Parathyroid adenoma (tissue), 2 donors: Measurements from ENCODE around the gene CD81.
A peak's percentile ranks its signal among the peaks of the same experiment; 100 is the strongest.

Experiments
- H2AFZ ChIP-seq: fragments of 300-600 bp; sonication (generic); one replicate; pipeline ENCODE4 v1.7.0; 2017; ENCODE audit warnings: antibody characterized with exemption, mild to moderate bottlenecking
- H3K27ac ChIP-seq: fragments of 300-600 bp; sonication (generic); one replicate; pipeline ENCODE4 v1.7.0; 2017
- H3K27me3 ChIP-seq: fragments of 300-600 bp; sonication (generic); one replicate; pipeline ENCODE4 v1.7.0; 2017; ENCODE audit warnings: low read length; ENCODE audit not compliant: control insufficient read depth, insufficient read depth
- H3K36me3 ChIP-seq: fragments of 300-600 bp; sonication (generic); one replicate; pipeline ENCODE4 v1.7.0; 2017; ENCODE audit warnings: low read length; ENCODE audit not compliant: control insufficient read depth, insufficient read depth
- H3K4me1 ChIP-seq: fragments of 300-600 bp; sonication (generic); one replicate; pipeline ENCODE4 v1.7.0; 2017; ENCODE audit warnings: control low read depth
- H3K4me2 ChIP-seq: fragments of 300-600 bp; sonication (generic); one replicate; pipeline ENCODE4 v1.7.0; 2017; ENCODE audit warnings: low read length
- H3K4me3 ChIP-seq: fragments of 300-600 bp; sonication (generic); one replicate; pipeline ENCODE4 v1.7.0; 2017; ENCODE audit warnings: low read depth, low read length
- H3K79me2 ChIP-seq: fragments of 300-600 bp; sonication (generic); one replicate; pipeline ENCODE4 v1.7.0; 2017; ENCODE audit warnings: control low read depth
- H3K9ac ChIP-seq: fragments of 300-600 bp; sonication (generic); one replicate; pipeline ENCODE4 v1.7.0; 2017; ENCODE audit warnings: mild to moderate bottlenecking
- H3K9me3 ChIP-seq: fragments of 300-600 bp; sonication (generic); one replicate; pipeline ENCODE4 v1.7.0; 2017; ENCODE audit warnings: low read length; ENCODE audit not compliant: control insufficient read depth
- TF ChIP-seq, protein P1 (sequence below): fragments of 300-600 bp; sonication (generic); IDR thresholded peaks from one replicate; pipeline ENCODE4 v1.7.0; 2017; ENCODE audit warnings: antibody characterized with exemption, mild to moderate bottlenecking
- donor health status: primary hyperparathyroidism.

CD81 gene

DNA sequence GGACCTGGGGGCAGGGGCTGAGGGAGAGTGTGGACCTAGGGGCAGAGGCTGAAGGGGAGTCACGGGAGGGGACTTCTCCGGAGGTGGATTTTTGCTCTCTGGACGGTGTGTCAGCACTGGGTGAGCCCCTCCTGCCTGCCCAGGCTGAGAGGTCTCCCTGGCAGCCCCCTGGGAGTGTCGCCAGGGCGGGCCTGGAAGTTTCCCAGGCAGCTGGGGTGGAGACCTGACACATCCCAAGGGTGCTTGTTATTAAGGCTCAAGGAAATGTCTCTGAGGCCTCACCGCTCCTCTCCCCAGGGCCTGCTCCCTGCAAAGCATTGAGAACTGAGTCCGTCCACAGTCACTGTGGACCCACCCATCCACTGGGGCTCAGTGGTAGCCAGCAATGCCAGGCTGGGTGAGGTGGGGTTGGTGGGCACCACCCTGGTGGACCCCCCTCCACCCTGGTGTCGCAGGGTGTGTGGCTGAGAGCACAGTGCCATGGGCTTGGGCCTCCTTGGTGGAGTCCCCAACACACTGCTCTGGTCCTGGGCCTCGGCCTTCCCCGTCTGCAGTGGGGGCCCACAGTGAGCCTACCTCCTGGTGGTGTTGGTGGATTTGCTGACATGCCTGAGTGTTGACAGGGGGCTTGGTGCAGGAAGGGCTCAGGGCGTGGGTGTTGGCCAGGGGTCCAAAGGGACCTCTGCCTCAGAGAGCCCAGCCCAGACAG lies 2.5 kb downstream of the CD81 start:
- Histone ChIP-seq H3K4me3 (no peak overlapping the region), H3K27me3 (no peaks in the 10 kb centered on the region), H2AFZ (no peak overlapping the region), H3K4me2 (no peak overlapping the region), H3K4me1 (no peaks in the 10 kb centered on the region), H3K9me3 (no peaks in the 10 kb centered on the region), H3K79me2 (peaks cover 11% of the 10 kb centered on the region), H3K27ac (peak overlapping the region; percentile 51), H3K36me3 (no peaks in the 10 kb centered on the region), H3K9ac (no peak overlapping the region)
- TF ChIP-seq, protein P1, sequence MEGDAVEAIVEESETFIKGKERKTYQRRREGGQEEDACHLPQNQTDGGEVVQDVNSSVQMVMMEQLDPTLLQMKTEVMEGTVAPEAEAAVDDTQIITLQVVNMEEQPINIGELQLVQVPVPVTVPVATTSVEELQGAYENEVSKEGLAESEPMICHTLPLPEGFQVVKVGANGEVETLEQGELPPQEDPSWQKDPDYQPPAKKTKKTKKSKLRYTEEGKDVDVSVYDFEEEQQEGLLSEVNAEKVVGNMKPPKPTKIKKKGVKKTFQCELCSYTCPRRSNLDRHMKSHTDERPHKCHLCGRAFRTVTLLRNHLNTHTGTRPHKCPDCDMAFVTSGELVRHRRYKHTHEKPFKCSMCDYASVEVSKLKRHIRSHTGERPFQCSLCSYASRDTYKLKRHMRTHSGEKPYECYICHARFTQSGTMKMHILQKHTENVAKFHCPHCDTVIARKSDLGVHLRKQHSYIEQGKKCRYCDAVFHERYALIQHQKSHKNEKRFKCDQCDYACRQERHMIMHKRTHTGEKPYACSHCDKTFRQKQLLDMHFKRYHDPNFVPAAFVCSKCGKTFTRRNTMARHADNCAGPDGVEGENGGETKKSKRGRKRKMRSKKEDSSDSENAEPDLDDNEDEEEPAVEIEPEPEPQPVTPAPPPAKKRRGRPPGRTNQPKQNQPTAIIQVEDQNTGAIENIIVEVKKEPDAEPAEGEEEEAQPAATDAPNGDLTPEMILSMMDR = no peak

- H3K4me3 ChIP-seq = no peak overlapping the region
- no peaks in the 10 kb centered on the region for H3K36me3 ChIP-seq
- H3K27ac ChIP-seq = peak overlapping the region; percentile 60
These were observed 3.3 kb downstream of the CD81 start for GRCh38 chr11:2380396-2380795.

DNA sequence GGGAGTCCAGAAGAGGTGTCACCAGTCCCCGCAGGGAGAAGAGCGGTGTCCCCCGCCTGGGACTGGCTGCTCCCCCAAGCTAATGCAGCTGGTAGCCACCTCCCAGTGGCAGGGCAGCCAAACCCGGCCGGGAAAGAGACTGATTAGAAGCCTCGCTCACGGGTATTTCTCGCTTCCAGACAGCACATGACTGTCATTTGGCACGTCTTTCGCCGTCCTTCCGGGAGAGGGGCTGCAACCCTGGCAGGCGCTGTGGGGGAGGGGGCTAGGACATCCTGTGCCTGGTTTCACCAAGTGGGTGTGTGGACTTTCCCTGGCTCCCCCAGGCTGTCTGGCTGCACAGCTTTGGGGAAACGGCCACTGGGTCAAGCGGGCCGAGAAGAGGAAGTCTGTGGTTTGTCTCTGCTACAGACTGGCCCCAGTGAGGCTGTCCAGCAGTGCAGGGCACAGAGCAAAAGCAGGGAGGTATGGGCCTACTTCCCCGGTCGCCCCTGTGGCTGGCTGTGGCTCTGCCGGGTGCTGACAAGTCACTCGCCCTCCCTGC lies 3.8 kb downstream of the CD81 start:
- no peaks in the 10 kb centered on the region for H3K27me3 ChIP-seq
- no peaks in the 10 kb centered on the region for H3K4me1 ChIP-seq
- peak overlapping the region; percentile 60 for H3K27ac ChIP-seq
- H3K36me3 ChIP-seq = no peaks in the 10 kb centered on the region
- TF ChIP-seq, protein P1 = no peak
- no peak overlapping the region for H3K4me3 ChIP-seq
- H3K9me3 ChIP-seq = no peaks in the 10 kb centered on the region
- peaks cover 11% of the 10 kb centered on the region for H3K79me2 ChIP-seq
- H2AFZ ChIP-seq = no peak overlapping the region
- no peak overlapping the region for H3K9ac ChIP-seq
- no peak overlapping the region for H3K4me2 ChIP-seq

More at GRCh38 chr11:2380396-2380795, 3.3 kb downstream of the CD81 start:
- no peaks in the 10 kb centered on the region for H3K4me1 ChIP-seq
- H3K9me3 ChIP-seq = no peaks in the 10 kb centered on the region
- no peak overlapping the region for H3K4me2 ChIP-seq
- no peaks in the 10 kb centered on the region for H3K27me3 ChIP-seq
- H3K9ac ChIP-seq = no peak overlapping the region
- peaks cover 11% of the 10 kb centered on the region for H3K79me2 ChIP-seq
- H2AFZ ChIP-seq = no peak overlapping the region
- TF ChIP-seq, protein P1 = no peak

GRCh38 chr11:2381494-2382128 lies 4.5 kb downstream of the CD81 start:
- H3K9me3 ChIP-seq = no peaks in the 10 kb centered on the region
- H3K9ac ChIP-seq = no peak overlapping the region
- H3K36me3 ChIP-seq = no peaks in the 10 kb centered on the region
- H3K27ac ChIP-seq = peak overlapping the region; percentile 9
- H3K4me1 ChIP-seq = no peaks in the 10 kb centered on the region
- H2AFZ ChIP-seq = no peak overlapping the region
- H3K79me2 ChIP-seq = peaks cover 11% of the 10 kb centered on the region
- TF ChIP-seq, protein P1 = no peak
- H3K4me3 ChIP-seq = no peak overlapping the region
- no peak overlapping the region for H3K4me2 ChIP-seq
- no peaks in the 10 kb centered on the region for H3K27me3 ChIP-seq
